A673 (cell line): ENCODE results near the gene NAT9.

Source experiments
- CTCF ChIP-seq: fragments of 300-800, 200-600 bp; sonication (generic); conservative IDR thresholded peaks from 2 replicates; pipeline ENCODE4 v1.5.1; 2017; ENCODE audit warnings: low read depth, mild to moderate bottlenecking, antibody characterized with exemption, low read length, moderate library complexity, mixed read lengths
- EZH2 ChIP-seq: fragments of 200-600 bp; sonication (generic); IDR thresholded peaks from 2 replicates; pipeline ENCODE4 v1.6.1; 2017; ENCODE audit warnings: borderline replicate concordance, low read depth, mild to moderate bottlenecking, mixed read lengths, antibody characterized with exemption, low read length; ENCODE audit not compliant: poor library complexity, severe bottlenecking

GRCh38 chr17:74769856-74770497 lies 6.2 kb downstream of the NAT9 start:
- TF ChIP-seq CTCF: no peak
- TF ChIP-seq EZH2: no peak
